K562 (cell line): ENCODE data around the gene PCCA. TPM values are rescaled to one million over a fixed set of nuclear protein-coding genes. Genes with fewer than 3 reads are reported as not detected.

Experiments
- ATAC-seq: fragments of 200-7000 bp; cut with Tn5 transposase; 3 replicates; pipeline ENCODE4 v1.9.1; 2020; ENCODE audit warnings: moderate library complexity
- BruUV-seq: library from RNA; stranded (reverse); fragments of 400-500 nt; replicated peaks from 2 replicates; lab custom pipeline; 2021; lab: Mats Ljungman, UMichigan
- CTCF ChIA-PET: fragments of 300-600 bp; formaldehyde crosslinking; extraction: SDS; loops from one replicate; lab custom pipeline; 2021; ENCODE audit warnings: low intra/inter-chr PET ratio; lab: Yijun Ruan, JAX
- POLR2A ChIA-PET: fragments of 300-600, 350-650 bp; sonication (Branson Sonifier 250); formaldehyde crosslinking; extraction: SDS; loops from one replicate; lab custom pipeline; 2021; ENCODE audit warnings: antibody characterized with exemption, inconsistent platforms; lab: Yijun Ruan, JAX
- DNase-seq, 4 experiments: peaks; one replicate each; pipeline versions ENCODE4 v3.0.0 to v3.0.0-alpha.2; 2011 to 2018; ENCODE audit warnings: low spot score in 3 of 4, mixed read lengths in 3 of 4; ENCODE audit errors: extremely low read depth in 1 of 4
- FAIRE-seq: peaks from 2 replicates; lab custom pipeline; 2011; peaks lifted over from hg19 to GRCh38; lab: Jason Lieb, UNC
- H2AFZ ChIP-seq: 2 replicates; pipeline ENCODE4 v1.6.0; 2011; ENCODE audit warnings: low read depth, low read length, control low read depth, inconsistent platforms
- H3K27ac ChIP-seq: fragments of 200-600 bp; 3 replicates; pipeline ENCODE4 v1.8.0; 2011; ENCODE audit warnings: low read depth, mild to moderate bottlenecking, control low read depth, inconsistent platforms, low read length, moderate library complexity, mixed read lengths; ENCODE audit errors: extremely low read depth
- H3K27me3 ChIP-seq, 2 experiments: fragments of 300-600 bp in 1 of 2; 2 replicates in 1 of 2; 3 replicates in 1 of 2; pipeline versions ENCODE4 v1.6.0 to v1.8.0; 2011; ENCODE audit warnings: inconsistent platforms in 2 of 2, low read length in 2 of 2, mild to moderate bottlenecking in 1 of 2, mixed read lengths in 1 of 2, moderate library complexity in 1 of 2; ENCODE audit not compliant: control insufficient read depth in 2 of 2, insufficient read depth in 2 of 2
- H3K36me3 ChIP-seq: fragments of 300-600 bp; 3 replicates; pipeline ENCODE4 v1.8.0; 2011; ENCODE audit warnings: mild to moderate bottlenecking, low read length, inconsistent platforms; ENCODE audit not compliant: control insufficient read depth, insufficient read depth
- H3K4me1 ChIP-seq, 2 experiments: fragments of 200-600 bp in 1 of 2; replicated peaks in 1 of 2; 2 replicates in 1 of 2; 3 replicates in 1 of 2; pipeline versions ENCODE4 v1.5.1 to v1.8.0; 2011; ENCODE audit warnings: inconsistent platforms in 2 of 2, low read length in 2 of 2, mild to moderate bottlenecking in 1 of 2, mixed read lengths in 1 of 2, moderate library complexity in 1 of 2; ENCODE audit not compliant: control insufficient read depth in 2 of 2, insufficient read depth in 2 of 2
- H3K4me2 ChIP-seq: 2 replicates; pipeline ENCODE4 v1.6.1; 2011; ENCODE audit warnings: low read length, control low read depth, inconsistent platforms, mixed read lengths; ENCODE audit not compliant: insufficient read depth
- H3K4me3 ChIP-seq: fragments of 200-600 bp; sonication (generic), shearing (Covaris generic); 2 replicates; pipeline ENCODE4 v1.5.1; 2016; ENCODE audit warnings: control low read depth, inconsistent platforms
- H3K79me2 ChIP-seq: fragments of 200-600 bp; 3 replicates; pipeline ENCODE4 v1.8.0; 2011; ENCODE audit warnings: low read length, inconsistent platforms; ENCODE audit not compliant: control insufficient read depth, insufficient read depth
- H3K9ac ChIP-seq, 2 experiments: 2 replicates each; pipeline versions ENCODE4 v1.6.0 to v1.6.1; 2011; ENCODE audit warnings: low read depth in 2 of 2, low read length in 2 of 2, control low read depth in 1 of 2, inconsistent platforms in 1 of 2, mild to moderate bottlenecking in 1 of 2, mixed read lengths in 1 of 2; ENCODE audit not compliant: insufficient read depth in 1 of 2
- H3K9me1 ChIP-seq: one replicate; pipeline ENCODE4 v1.6.0; 2011; ENCODE audit warnings: inconsistent platforms, mild to moderate bottlenecking, low read length, moderate library complexity; ENCODE audit not compliant: control insufficient read depth, insufficient read depth
- H3K9me3 ChIP-seq: replicated peaks from 2 replicates; pipeline ENCODE4 v1.5.1; 2011; ENCODE audit warnings: low read depth, low read length, inconsistent platforms; ENCODE audit not compliant: control insufficient read depth, insufficient read depth
- H4K20me1 ChIP-seq: replicated peaks from 2 replicates; pipeline ENCODE4 v1.6.1; 2011; ENCODE audit warnings: low read length, inconsistent platforms, mixed read lengths; ENCODE audit not compliant: control insufficient read depth, insufficient read depth
- C11orf30 ChIP-seq: fragments of 450-650 bp; IDR thresholded peaks from 2 replicates; pipeline ENCODE4 v1.6.1; 2016; ENCODE audit warnings: low read depth, mild to moderate bottlenecking
- CLOCK ChIP-seq: fragments of 250-450 bp; sonication (Bioruptor Pico); IDR thresholded peaks from 2 replicates; pipeline ENCODE4 v1.4.0; 2020; ENCODE audit warnings: mild to moderate bottlenecking, moderate library complexity, borderline replicate concordance
- ELF4 ChIP-seq: fragments of 450-650 bp; formaldehyde crosslinking; IDR thresholded peaks from 2 replicates; pipeline ENCODE4 v1.4.0; 2022; ENCODE audit warnings: missing genetic modification characterization
- FOXJ3 ChIP-seq: sonication (generic); formaldehyde crosslinking; IDR thresholded peaks from 2 replicates; pipeline ENCODE4 v1.4.0; 2020; ENCODE audit warnings: mild to moderate bottlenecking, missing genetic modification reagents
- HNRNPL ChIP-seq: fragments of 200-400 bp; formaldehyde crosslinking; IDR thresholded peaks from 2 replicates; pipeline ENCODE4 v1.6.1; 2017; ENCODE audit warnings: low read depth, mild to moderate bottlenecking, low read length
- MTA3 ChIP-seq: fragments of 450-650 bp; formaldehyde crosslinking; IDR thresholded peaks from 2 replicates; pipeline ENCODE4 v1.6.1; 2017; ENCODE audit warnings: mild to moderate bottlenecking, borderline replicate concordance
- NFE2L1 ChIP-seq: fragments of 450-650 bp; IDR thresholded peaks from 2 replicates; pipeline ENCODE4 v1.6.1; 2016; ENCODE audit warnings: missing genetic modification characterization, low read depth, mild to moderate bottlenecking, missing compliant biosample characterization, moderate library complexity, borderline replicate concordance
- PCBP1 ChIP-seq: fragments of 200-400 bp; formaldehyde crosslinking; IDR thresholded peaks from 2 replicates; pipeline ENCODE4 v1.6.1; 2018; ENCODE audit warnings: mild to moderate bottlenecking, low read depth, low read length; ENCODE audit not compliant: poor library complexity, severe bottlenecking
- PHB2 ChIP-seq: fragments of 450-650 bp; IDR thresholded peaks from 2 replicates; pipeline ENCODE4 v1.6.1; 2017; ENCODE audit warnings: low read depth
- RAD51 ChIP-seq: fragments of 450-650 bp; IDR thresholded peaks from 2 replicates; pipeline ENCODE4 v1.7.1; 2016; ENCODE audit warnings: low read depth, mild to moderate bottlenecking, borderline replicate concordance
- ZNF316 ChIP-seq: fragments of 450-650 bp; IDR thresholded peaks from 2 replicates; pipeline ENCODE4 v1.6.1; 2016
- ZNF445 ChIP-seq: fragments of 250-450 bp; sonication (Bioruptor Pico); IDR thresholded peaks from 2 replicates; pipeline ENCODE4 v1.4.0; 2020; ENCODE audit warnings: low read depth, mild to moderate bottlenecking, moderate library complexity
- ZNF57 ChIP-seq: fragments of 450-650 bp; formaldehyde crosslinking; IDR thresholded peaks from 2 replicates; pipeline ENCODE4 v1.4.0; 2020; ENCODE audit warnings: mild to moderate bottlenecking, moderate library complexity
- WGBS: fragments of 100-300 bp; shearing (Covaris generic); methylation state at CpG from one replicate; pipeline ENCODE4 v1.1.6; 2016; ENCODE audit warnings: low coverage, mixed read lengths; ENCODE audit not compliant: insufficient coverage; ENCODE audit errors: missing lambda C conversion rate; 5-methylcytosine and 5-hydroxymethylcytosine counted together
- in situ Hi-C: fragments of 300-500 bp; cut with MboI; formaldehyde crosslinking; loops from 4 replicates; pipeline ENCODE4 v1.15.0; 2018; ENCODE audit warnings: inconsistent platforms, mixed read lengths
- intact Hi-C: fragments of 100-400 bp; cut with micrococcal nuclease; formaldehyde crosslinking; loops from 2 replicates; pipeline ENCODE4 v1.14.2; 2022
- polyA plus RNA-seq, 8 experiments: library from polyadenylated mRNA; depleted of rRNA in 4 of 8; stranded (reverse) in 5 of 8; unstranded in 3 of 8; fragments of >200 nt; fragmentation: Nextera tagmentation in 2 of 8; fragmentation: Illumina TruSeq in 1 of 8; extraction: Ambion mirVana in 2 of 8; extraction: Trizol in 1 of 8; gene quantifications; 2 replicates each; pipeline versions ENCODE4 v1.2.1 to v1.2.3, GENCODE V29; 2011 to 2014; ENCODE audit warnings: inconsistent platforms in 1 of 8, missing spikeins in 1 of 8
- total RNA-seq, 7 experiments: library from RNA; depleted of rRNA in 6 of 7; stranded (reverse); fragments of >200 nt in 6 of 7; fragmentation: Illumina TruSeq in 2 of 7; extraction: Trizol in 2 of 7; gene quantifications; 2 replicates each; pipeline versions ENCODE4 v1.2.1 to v1.2.3, GENCODE V29; 2011 to 2021; ENCODE audit warnings: low replicate concordance in 1 of 7
- TF ChIP-seq, protein P1 (sequence below): sonication (generic); formaldehyde crosslinking; IDR thresholded peaks from 2 replicates; pipeline ENCODE4 v1.8.1; 2023; ENCODE audit warnings: mild to moderate bottlenecking, missing genetic modification reagents, moderate library complexity
- TF ChIP-seq, protein P2 (sequence below): sonication (generic); formaldehyde crosslinking; IDR thresholded peaks from 2 replicates; pipeline ENCODE4 v1.8.1; 2023; ENCODE audit warnings: mild to moderate bottlenecking, missing genetic modification reagents
- TF ChIP-seq, protein P3 (sequence below): fragments of 200-800 bp; sonication (Bioruptor generic); IDR thresholded peaks from 2 replicates; pipeline ENCODE4 v1.6.1; 2017; ENCODE audit warnings: missing genetic modification characterization, missing compliant biosample characterization

Gene PCCA
- total and polyA plus RNA-seq, 9 of the 15 experiments (the other 6 are each of a cell fraction or from before 2014, with no cell fraction given), result 5.2 to 14.1 (median 9.7) TPM

- in situ Hi-C loops, result loop anchor here (5.0 kb wide), 1 partner anchor 66 kb away; no protein-coding TSS in a partner anchor
- 94% methylated on average over 3 of the region's 7 CpGs for WGBS
- Histone ChIP-seq H3K9me1 (no peaks in the 10 kb centered on the region), H3K27me3 (no peaks in the 10 kb centered on the region), H3K4me2 (no peak overlapping the region), H3K4me1 (peaks cover 3 to 4% of the 10 kb centered on the region in 2 experiments; a peak in 2 of 5 replicates), H3K4me3 (no peak overlapping the region), H4K20me1 (no peaks in the 10 kb centered on the region), H3K36me3 (no peaks in the 10 kb centered on the region), H3K79me2 (peaks cover 11% of the 10 kb centered on the region; the same call in 2 of the 3 replicates), H2AFZ (no peak overlapping the region), H3K9ac (no peak overlapping the region), H3K9me3 (no peaks in the 10 kb centered on the region), H3K27ac (no peak overlapping the region)
- BruUV-seq, result no TSS peak
- DNase-seq, result no peak
- no peak for FAIRE-seq
- intact Hi-C loops, result no loop called here
- CTCF ChIA-PET, result no interaction called here
- no peak for ATAC-seq
- POLR2A ChIA-PET, result no interaction called here
- TF ChIP-seq HNRNPL, result no peak
- TF ChIP-seq C11orf30, result peak; percentile 44; the same call in 1 of the 2 replicates
- no peak for TF ChIP-seq PCBP1
- TF ChIP-seq, protein P1, sequence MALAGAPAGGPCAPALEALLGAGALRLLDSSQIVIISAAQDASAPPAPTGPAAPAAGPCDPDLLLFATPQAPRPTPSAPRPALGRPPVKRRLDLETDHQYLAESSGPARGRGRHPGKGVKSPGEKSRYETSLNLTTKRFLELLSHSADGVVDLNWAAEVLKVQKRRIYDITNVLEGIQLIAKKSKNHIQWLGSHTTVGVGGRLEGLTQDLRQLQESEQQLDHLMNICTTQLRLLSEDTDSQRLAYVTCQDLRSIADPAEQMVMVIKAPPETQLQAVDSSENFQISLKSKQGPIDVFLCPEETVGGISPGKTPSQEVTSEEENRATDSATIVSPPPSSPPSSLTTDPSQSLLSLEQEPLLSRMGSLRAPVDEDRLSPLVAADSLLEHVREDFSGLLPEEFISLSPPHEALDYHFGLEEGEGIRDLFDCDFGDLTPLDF (CRISPR knock-in tag), result no peak
- TF ChIP-seq RAD51, result no peak
- TF ChIP-seq ZNF316, result peak; percentile 65
- TF ChIP-seq PHB2, result no peak
- no peak for TF ChIP-seq CLOCK (CRISPR knock-in tag)
- no peak for TF ChIP-seq NFE2L1 (tag)
- TF ChIP-seq MTA3, result no peak
- no peak for TF ChIP-seq ELF4 (CRISPR knock-in tag)
- TF ChIP-seq ZNF57 (CRISPR knock-in tag), result no peak
- TF ChIP-seq ZNF445 (CRISPR knock-in tag), result no peak
- TF ChIP-seq, protein P2, sequence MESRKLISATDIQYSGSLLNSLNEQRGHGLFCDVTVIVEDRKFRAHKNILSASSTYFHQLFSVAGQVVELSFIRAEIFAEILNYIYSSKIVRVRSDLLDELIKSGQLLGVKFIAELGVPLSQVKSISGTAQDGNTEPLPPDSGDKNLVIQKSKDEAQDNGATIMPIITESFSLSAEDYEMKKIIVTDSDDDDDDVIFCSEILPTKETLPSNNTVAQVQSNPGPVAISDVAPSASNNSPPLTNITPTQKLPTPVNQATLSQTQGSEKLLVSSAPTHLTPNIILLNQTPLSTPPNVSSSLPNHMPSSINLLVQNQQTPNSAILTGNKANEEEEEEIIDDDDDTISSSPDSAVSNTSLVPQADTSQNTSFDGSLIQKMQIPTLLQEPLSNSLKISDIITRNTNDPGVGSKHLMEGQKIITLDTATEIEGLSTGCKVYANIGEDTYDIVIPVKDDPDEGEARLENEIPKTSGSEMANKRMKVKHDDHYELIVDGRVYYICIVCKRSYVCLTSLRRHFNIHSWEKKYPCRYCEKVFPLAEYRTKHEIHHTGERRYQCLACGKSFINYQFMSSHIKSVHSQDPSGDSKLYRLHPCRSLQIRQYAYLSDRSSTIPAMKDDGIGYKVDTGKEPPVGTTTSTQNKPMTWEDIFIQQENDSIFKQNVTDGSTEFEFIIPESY (CRISPR knock-in tag), result no peak
- no peak for TF ChIP-seq FOXJ3 (CRISPR knock-in tag)
- TF ChIP-seq, protein P3, sequence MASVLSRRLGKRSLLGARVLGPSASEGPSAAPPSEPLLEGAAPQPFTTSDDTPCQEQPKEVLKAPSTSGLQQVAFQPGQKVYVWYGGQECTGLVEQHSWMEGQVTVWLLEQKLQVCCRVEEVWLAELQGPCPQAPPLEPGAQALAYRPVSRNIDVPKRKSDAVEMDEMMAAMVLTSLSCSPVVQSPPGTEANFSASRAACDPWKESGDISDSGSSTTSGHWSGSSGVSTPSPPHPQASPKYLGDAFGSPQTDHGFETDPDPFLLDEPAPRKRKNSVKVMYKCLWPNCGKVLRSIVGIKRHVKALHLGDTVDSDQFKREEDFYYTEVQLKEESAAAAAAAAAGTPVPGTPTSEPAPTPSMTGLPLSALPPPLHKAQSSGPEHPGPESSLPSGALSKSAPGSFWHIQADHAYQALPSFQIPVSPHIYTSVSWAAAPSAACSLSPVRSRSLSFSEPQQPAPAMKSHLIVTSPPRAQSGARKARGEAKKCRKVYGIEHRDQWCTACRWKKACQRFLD, result no peak
These were observed 7.6 kb downstream of the PCCA start for GRCh38 chr13:100096526-100096925.
